ENCODE data around the gene THRSP. TPM values are rescaled to one million over a fixed set of nuclear protein-coding genes. Genes with fewer than 3 reads are reported as not detected.

THRSP gene
- polyA plus RNA-seq, 3 donors = 0.16 to 0.33 (median 0.26) TPM

Other genes starting within 250 kb of the THRSP start
- gene RSF1, start 243.1 kb upstream of the THRSP start, polyA plus RNA-seq (ENCODE audit: insufficient read length in 3 of 3) = 10 to 100 TPM; 68.9 to 78.5 (median 70.7) TPM
- gene AAMDC, start 242.7 kb upstream of the THRSP start, polyA plus RNA-seq (ENCODE audit: insufficient read length in 3 of 3) = 10 to 100 TPM; 43.2 to 55.6 (median 49.4) TPM
- 10 to 100 TPM; 38.6 to 52.7 (median 43.0) TPM for gene INTS4, start 69.2 kb upstream of the THRSP start, polyA plus RNA-seq (ENCODE audit: insufficient read length in 3 of 3)
- 10 to 100 TPM; 11.8 to 13.3 (median 13.0) TPM for gene KCTD14, start 40.6 kb upstream of the THRSP start, polyA plus RNA-seq (ENCODE audit: insufficient read length in 3 of 3)
- 100 to 1,000 TPM; 126 to 159 (median 158) TPM for gene NDUFC2, start 16.0 kb downstream of the THRSP start, polyA plus RNA-seq (ENCODE audit: insufficient read length in 3 of 3)
- gene ALG8, start 75.8 kb downstream of the THRSP start, polyA plus RNA-seq (ENCODE audit: insufficient read length in 3 of 3) = 10 to 100 TPM; 55.5 to 68.1 (median 59.6) TPM
- 1 to 10 TPM; 7.1 to 9.5 (median 8.1) TPM for gene KCTD21, start 124.8 kb downstream of the THRSP start, polyA plus RNA-seq (ENCODE audit: insufficient read length in 3 of 3)
- 1 to 10 TPM; 4.2 to 6.3 (median 5.9) TPM for gene USP35, start 125.1 kb downstream of the THRSP start, polyA plus RNA-seq (ENCODE audit: insufficient read length in 3 of 3)

Measured in renal cortex interstitium (tissue), 3 donors.